Osteoblast (primary cell): Measurements from ENCODE around the gene CCDC91. TPM values are rescaled to one million over a fixed set of nuclear protein-coding genes. Genes with fewer than 3 reads are reported as not detected.

ENCODE experiments used
- DNase-seq: peaks from one replicate; pipeline ENCODE4 v3.0.0; 2011; ENCODE audit warnings: low spot score, mixed read lengths; ENCODE audit not compliant: insufficient read length; ENCODE audit errors: missing footprints
- H2AFZ ChIP-seq: 2 replicates; pipeline ENCODE4 v1.6.0; 2011; ENCODE audit warnings: mild to moderate bottlenecking, low read length
- H3K27ac ChIP-seq: 2 replicates; pipeline ENCODE4 v1.5.1; 2011; ENCODE audit warnings: mild to moderate bottlenecking, low read depth, low read length, moderate library complexity
- H3K27me3 ChIP-seq: 2 replicates; pipeline ENCODE4 v1.6.0; 2012; ENCODE audit warnings: mild to moderate bottlenecking, control low read depth, inconsistent platforms, low read length, moderate library complexity; ENCODE audit not compliant: insufficient read depth
- H3K36me3 ChIP-seq: 2 replicates; pipeline ENCODE4 v1.5.1; 2011; ENCODE audit warnings: mild to moderate bottlenecking, low read length, control low read depth, moderate library complexity; ENCODE audit not compliant: insufficient read depth
- H3K4me1 ChIP-seq: 2 replicates; pipeline ENCODE4 v1.5.1; 2011; ENCODE audit warnings: mild to moderate bottlenecking, low read length, control low read depth, moderate library complexity; ENCODE audit not compliant: insufficient read depth
- H3K4me2 ChIP-seq: 2 replicates; pipeline ENCODE4 v1.6.0; 2011; ENCODE audit warnings: mild to moderate bottlenecking, low read length; ENCODE audit not compliant: insufficient read depth
- H3K4me3 ChIP-seq: fragments of 200-600 bp; sonication (generic); 3 replicates; pipeline ENCODE4 v1.5.1; 2012; ENCODE audit warnings: mild to moderate bottlenecking, low read length, inconsistent platforms; ENCODE audit not compliant: insufficient read depth
- H3K79me2 ChIP-seq: 2 replicates; pipeline ENCODE4 v1.6.0; 2012; ENCODE audit warnings: mild to moderate bottlenecking, low read length, control low read depth, inconsistent platforms; ENCODE audit not compliant: insufficient read depth
- H3K9me3 ChIP-seq: 2 replicates; pipeline ENCODE4 v1.5.1; 2011; ENCODE audit warnings: low read depth, low read length, control low read depth
- H4K20me1 ChIP-seq: 2 replicates; pipeline ENCODE4 v1.6.0; 2012; ENCODE audit warnings: mild to moderate bottlenecking, low read length, control low read depth; ENCODE audit not compliant: insufficient read depth
- total RNA-seq: library from RNA; depleted of rRNA; stranded (reverse); fragments of >200 nt; gene quantifications from 2 replicates; pipeline ENCODE4 v1.2.3, GENCODE V29; 2012
- TF ChIP-seq, protein P1 (sequence below): IDR thresholded peaks from 2 replicates; pipeline ENCODE4 v1.5.1; 2011; ENCODE audit warnings: mild to moderate bottlenecking, low read depth, low read length, moderate library complexity; ENCODE audit errors: extremely low read depth

CCDC91 gene
- total RNA-seq, 1 donor = 36.2 TPM

DNA sequence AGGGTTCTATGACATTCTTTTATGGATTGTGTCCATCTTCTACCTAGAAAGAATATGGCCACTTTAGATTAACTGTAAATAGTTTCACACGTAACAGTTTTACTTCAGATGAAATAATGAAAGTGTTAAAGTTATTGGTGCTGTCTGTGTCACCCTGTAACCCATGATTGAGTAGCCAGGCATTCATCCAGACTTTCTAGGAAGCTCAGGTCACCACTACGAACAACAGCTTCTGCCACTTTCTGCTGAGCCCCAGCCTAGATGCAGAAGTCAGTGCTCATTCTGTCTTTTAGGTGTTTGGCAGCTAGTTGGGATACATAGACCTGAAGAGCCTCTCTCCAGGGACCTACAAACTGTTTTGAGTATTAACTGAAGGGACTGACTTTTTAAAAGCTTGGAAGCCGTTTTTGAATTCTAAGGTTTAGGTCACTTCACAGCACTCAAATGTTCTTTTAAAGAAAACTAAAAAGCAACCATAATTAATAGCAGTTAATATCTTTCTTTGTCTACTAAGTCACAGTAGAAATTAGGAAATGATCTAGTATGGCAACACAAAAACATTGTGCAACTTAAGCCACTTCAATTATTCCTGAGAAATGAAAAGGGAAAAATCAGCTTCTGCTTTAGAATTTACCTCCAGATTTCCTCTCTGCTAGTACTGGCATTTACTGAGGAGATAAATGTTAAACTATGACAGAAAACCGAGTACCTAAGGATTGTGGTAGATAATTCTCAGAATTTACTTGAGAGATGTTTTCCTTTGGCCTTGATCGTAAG is 266.9 kb downstream of the CCDC91 start:
- no peak for DNase-seq

DNA sequence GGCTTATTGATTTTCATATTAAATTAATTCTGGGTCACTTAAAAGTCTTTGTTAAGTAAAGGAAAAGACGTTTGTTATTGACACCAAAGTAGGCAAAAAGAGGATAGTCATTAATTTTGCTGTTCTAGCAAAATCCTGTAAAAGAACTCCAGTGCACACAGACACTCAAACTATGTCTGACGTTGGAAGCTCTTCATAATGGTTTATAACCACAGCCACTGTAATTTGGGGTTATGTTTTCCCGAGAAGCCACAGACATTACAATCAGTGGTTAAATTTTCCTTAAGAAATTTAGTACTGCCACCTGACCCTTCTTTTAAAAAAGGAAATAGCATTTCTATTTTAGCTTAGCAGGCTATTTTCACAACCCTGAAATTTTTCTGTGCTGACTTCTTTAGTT is 267.5 kb downstream of the CCDC91 start:
- TF ChIP-seq, protein P1, sequence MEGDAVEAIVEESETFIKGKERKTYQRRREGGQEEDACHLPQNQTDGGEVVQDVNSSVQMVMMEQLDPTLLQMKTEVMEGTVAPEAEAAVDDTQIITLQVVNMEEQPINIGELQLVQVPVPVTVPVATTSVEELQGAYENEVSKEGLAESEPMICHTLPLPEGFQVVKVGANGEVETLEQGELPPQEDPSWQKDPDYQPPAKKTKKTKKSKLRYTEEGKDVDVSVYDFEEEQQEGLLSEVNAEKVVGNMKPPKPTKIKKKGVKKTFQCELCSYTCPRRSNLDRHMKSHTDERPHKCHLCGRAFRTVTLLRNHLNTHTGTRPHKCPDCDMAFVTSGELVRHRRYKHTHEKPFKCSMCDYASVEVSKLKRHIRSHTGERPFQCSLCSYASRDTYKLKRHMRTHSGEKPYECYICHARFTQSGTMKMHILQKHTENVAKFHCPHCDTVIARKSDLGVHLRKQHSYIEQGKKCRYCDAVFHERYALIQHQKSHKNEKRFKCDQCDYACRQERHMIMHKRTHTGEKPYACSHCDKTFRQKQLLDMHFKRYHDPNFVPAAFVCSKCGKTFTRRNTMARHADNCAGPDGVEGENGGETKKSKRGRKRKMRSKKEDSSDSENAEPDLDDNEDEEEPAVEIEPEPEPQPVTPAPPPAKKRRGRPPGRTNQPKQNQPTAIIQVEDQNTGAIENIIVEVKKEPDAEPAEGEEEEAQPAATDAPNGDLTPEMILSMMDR = no peak
- no peaks in the 10 kb centered on the region for H3K27me3 ChIP-seq
- H3K27ac ChIP-seq = no peak overlapping the region
- no peak overlapping the region for H3K4me2 ChIP-seq
- no peaks in the 10 kb centered on the region for H4K20me1 ChIP-seq
- DNase-seq = no peak
- H2AFZ ChIP-seq = no peak overlapping the region
- H3K36me3 ChIP-seq = no peaks in the 10 kb centered on the region
- H3K9me3 ChIP-seq = no peaks in the 10 kb centered on the region
- H3K79me2 ChIP-seq = no peaks in the 10 kb centered on the region
- H3K4me1 ChIP-seq = no peaks in the 10 kb centered on the region
- no peak overlapping the region for H3K4me3 ChIP-seq

More for the DNA sequence above, 266.9 kb downstream of the CCDC91 start:
- H3K4me3 ChIP-seq = no peak overlapping the region
- H3K4me1 ChIP-seq = no peaks in the 10 kb centered on the region
- H2AFZ ChIP-seq = no peak overlapping the region
- H3K9me3 ChIP-seq = no peaks in the 10 kb centered on the region
- no peak overlapping the region for H3K27ac ChIP-seq
- H3K79me2 ChIP-seq = no peaks in the 10 kb centered on the region
- H3K27me3 ChIP-seq = no peaks in the 10 kb centered on the region
- no peaks in the 10 kb centered on the region for H3K36me3 ChIP-seq
- no peak overlapping the region for H3K4me2 ChIP-seq
- no peaks in the 10 kb centered on the region for H4K20me1 ChIP-seq
- TF ChIP-seq, protein P1 = no peak

DNA sequence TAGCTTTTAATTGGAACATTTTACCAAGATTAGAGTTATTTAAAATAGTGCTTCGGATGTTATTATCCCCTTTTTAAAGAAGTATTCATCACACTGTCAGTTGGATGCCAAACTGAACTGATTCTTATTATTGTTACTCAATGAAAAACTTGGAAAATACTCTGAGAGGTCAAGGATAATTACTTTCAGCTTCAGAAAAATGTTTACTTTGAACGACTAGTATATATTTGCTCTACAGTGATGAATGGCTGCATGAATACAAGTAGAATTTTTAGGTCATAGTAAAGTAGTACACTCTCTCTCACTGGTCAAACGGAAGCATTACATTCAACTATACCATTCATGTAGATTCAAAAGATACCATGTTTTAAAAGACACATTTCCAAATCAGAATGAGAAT is 269.2 kb downstream of the CCDC91 start:
- H3K4me3 ChIP-seq = no peak overlapping the region
- H3K4me2 ChIP-seq = no peak overlapping the region
- H4K20me1 ChIP-seq = no peaks in the 10 kb centered on the region
- no peak overlapping the region for H2AFZ ChIP-seq
- DNase-seq = no peak
- no peaks in the 10 kb centered on the region for H3K27me3 ChIP-seq
- no peak overlapping the region for H3K27ac ChIP-seq
- no peaks in the 10 kb centered on the region for H3K9me3 ChIP-seq
- no peaks in the 10 kb centered on the region for H3K36me3 ChIP-seq
- TF ChIP-seq, protein P1 = no peak
- H3K79me2 ChIP-seq = no peaks in the 10 kb centered on the region
- H3K4me1 ChIP-seq = no peaks in the 10 kb centered on the region

DNA sequence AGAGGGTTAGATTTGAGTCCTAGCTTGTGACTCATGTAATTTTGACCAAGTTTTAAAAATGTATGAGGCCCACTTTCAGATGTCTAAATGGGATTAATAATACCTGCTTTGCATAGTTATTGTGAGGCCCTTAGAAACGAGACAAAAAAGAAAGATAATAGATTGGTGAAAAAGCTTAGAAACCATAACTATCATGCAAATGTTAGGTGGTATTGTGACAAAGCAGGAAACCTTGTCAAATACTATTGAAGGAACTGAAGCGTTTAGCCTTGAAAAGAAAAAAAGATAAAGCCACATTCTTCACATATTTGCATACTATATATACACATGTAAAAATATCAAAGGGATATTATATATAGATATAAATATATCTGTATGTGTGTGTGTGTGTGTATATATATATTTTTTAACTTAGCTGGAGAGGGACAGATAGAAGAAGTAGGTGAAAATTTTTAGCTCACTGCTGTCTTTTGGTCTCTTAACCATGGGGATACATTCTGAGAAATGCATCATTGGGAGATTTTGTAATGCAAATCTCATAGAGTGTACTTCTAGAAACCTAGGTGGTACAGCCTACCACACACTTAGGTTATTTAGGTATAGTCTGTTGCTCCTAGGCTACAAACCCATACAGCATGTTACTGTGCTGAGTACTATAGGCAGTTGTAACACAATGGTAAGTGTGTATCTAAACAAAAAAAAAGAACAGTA is 270.3 kb downstream of the CCDC91 start:
- no peak overlapping the region for H3K27ac ChIP-seq
- no peaks in the 10 kb centered on the region for H3K36me3 ChIP-seq
- no peaks in the 10 kb centered on the region for H3K9me3 ChIP-seq
- TF ChIP-seq, protein P1 = no peak
- no peak for DNase-seq
- H3K4me2 ChIP-seq = no peak overlapping the region
- no peaks in the 10 kb centered on the region for H3K79me2 ChIP-seq
- H4K20me1 ChIP-seq = no peaks in the 10 kb centered on the region
- H3K27me3 ChIP-seq = no peaks in the 10 kb centered on the region
- no peak overlapping the region for H3K4me3 ChIP-seq
- no peaks in the 10 kb centered on the region for H3K4me1 ChIP-seq
- no peak overlapping the region for H2AFZ ChIP-seq
